MCF 10A (cell line): ENCODE data around the gene C1QL1. TPM values are rescaled to one million over a fixed set of nuclear protein-coding genes. Genes with fewer than 3 reads are reported as not detected.

ENCODE experiments used
- BruUV-seq: library from RNA; stranded (reverse); fragments of 400-500 nt; replicated peaks from 2 replicates; lab custom pipeline; 2021; lab: Mats Ljungman, UMichigan
- CTCF ChIA-PET: fragments of 300-600 bp; sonication (Branson Sonifier 250); formaldehyde crosslinking; extraction: SDS; loops from one replicate; lab custom pipeline; 2021; ENCODE audit warnings: antibody characterized with exemption, inconsistent platforms; lab: Yijun Ruan, JAX
- POLR2A ChIA-PET: fragments of 300-600, 350-650 bp; sonication (Branson Sonifier 250); formaldehyde crosslinking; extraction: SDS; loops from one replicate; lab custom pipeline; 2020; ENCODE audit warnings: antibody characterized with exemption, inconsistent platforms; lab: Yijun Ruan, JAX
- DNase-seq: peaks from one replicate; pipeline ENCODE4 v3.0.0-alpha.2; 2018; ENCODE audit not compliant: unreplicated experiment
- H3K27ac Mint-ChIP-seq: one replicate; pipeline ENCODE4 v1.8.0; 2022; ENCODE audit warnings: mild to moderate bottlenecking, low read depth, mixed read lengths; ENCODE audit not compliant: unreplicated experiment
- H3K27me3 Mint-ChIP-seq: one replicate; pipeline ENCODE4 v1.8.0; 2022; ENCODE audit warnings: mixed read lengths; ENCODE audit not compliant: insufficient read depth, unreplicated experiment
- H3K36me3 Mint-ChIP-seq: one replicate; pipeline ENCODE4 v1.8.0; 2022; ENCODE audit warnings: mild to moderate bottlenecking, moderate library complexity, mixed read lengths; ENCODE audit not compliant: insufficient read depth, unreplicated experiment
- H3K4me1 Mint-ChIP-seq: one replicate; pipeline ENCODE4 v1.8.0; 2022; ENCODE audit warnings: mixed read lengths; ENCODE audit not compliant: insufficient read depth, unreplicated experiment
- H3K4me3 Mint-ChIP-seq: one replicate; pipeline ENCODE4 v1.8.0; 2022; ENCODE audit warnings: mild to moderate bottlenecking, moderate library complexity, mixed read lengths; ENCODE audit not compliant: unreplicated experiment
- H3K9me3 Mint-ChIP-seq: one replicate; pipeline ENCODE4 v1.8.0; 2022; ENCODE audit warnings: mixed read lengths; ENCODE audit not compliant: unreplicated experiment
- CTCF ChIP-seq: fragments of 200-600 bp; IDR thresholded peaks from one replicate; pipeline ENCODE4 v1.8.0; 2022; ENCODE audit warnings: antibody characterized with exemption, mild to moderate bottlenecking; ENCODE audit not compliant: unreplicated experiment
- intact Hi-C: fragments of 100-400 bp; cut with micrococcal nuclease; formaldehyde crosslinking; loops from 2 replicates; pipeline ENCODE4 v1.14.1; 2022
- total RNA-seq: library from RNA; stranded (reverse); gene quantifications from 2 replicates; pipeline ENCODE4 v1.2.3, GENCODE V29; 2022

Gene C1QL1
- total RNA-seq, 1 experiment from 2014 or later: 0.96 TPM

- H3K36me3 Mint-ChIP-seq: no peaks in the 10 kb centered on the region
- POLR2A ChIA-PET: interaction anchor here (0.5 to 1.6 kb wide), 16 partner anchors 9 to 151 kb away, joined by 3 to 14 read pairs (median 4); partner anchors contain the start of genes EFTUD2 and KIF18B
- BruUV-seq: no TSS peak
- TF ChIP-seq CTCF: no peak
- no peaks in the 10 kb centered on the region for H3K9me3 Mint-ChIP-seq
- CTCF ChIA-PET: interaction anchor here (0.6 to 1.1 kb wide), 6 partner anchors 19 to 188 kb away, joined by 3 to 5 read pairs (median 4); no protein-coding TSS in a partner anchor
- intact Hi-C loops: loop anchor here (2.0 kb wide), 1 partner anchor 31 kb away; no protein-coding TSS in a partner anchor
- peak overlapping the region; percentile 61 for H3K4me3 Mint-ChIP-seq
- peak overlapping the region; percentile 94 for H3K27ac Mint-ChIP-seq
- H3K27me3 Mint-ChIP-seq: no peaks in the 10 kb centered on the region
- H3K4me1 Mint-ChIP-seq: peaks cover 23% of the 10 kb centered on the region
- peak; percentile 90 for DNase-seq
Observed at GRCh38 chr17:44971776-44972483, 3.8 kb upstream of the C1QL1 start.

DNA sequence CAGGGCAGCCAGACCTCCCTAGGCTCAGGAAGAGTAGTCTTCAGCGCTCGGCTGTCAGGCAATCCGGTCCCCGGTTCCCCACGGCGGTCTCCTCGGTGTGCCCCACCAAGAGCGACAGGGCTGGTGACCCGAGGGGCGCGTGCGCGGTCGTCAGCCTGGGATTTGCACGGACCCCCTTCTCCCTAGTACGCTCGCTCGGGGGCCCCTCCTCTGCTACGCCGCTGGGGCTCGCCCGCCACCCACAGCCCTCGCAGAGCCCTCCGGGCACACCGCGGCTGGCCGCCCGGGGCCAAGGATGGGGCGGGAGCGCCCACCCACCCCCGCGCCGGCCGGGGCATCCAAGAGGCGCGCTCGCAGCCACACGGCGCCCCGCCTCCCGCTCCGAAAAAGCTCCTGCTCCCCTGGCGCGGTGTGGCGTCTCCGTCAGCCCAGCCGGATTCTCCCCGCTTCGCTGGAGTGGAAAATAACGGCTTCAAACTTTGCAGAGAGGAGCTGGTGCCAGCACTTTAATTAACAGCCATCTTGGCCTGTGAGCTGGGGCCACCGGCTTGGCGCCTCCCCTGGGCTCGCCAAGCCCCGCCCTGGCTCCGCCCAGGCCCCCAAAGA is 2.1 kb upstream of the C1QL1 start:
- TF ChIP-seq CTCF: no peak
- Mint-ChIP-seq H3K27ac (no peak overlapping the region), H3K4me3 (peak overlapping the region; percentile 49), H3K27me3 (no peaks in the 10 kb centered on the region), H3K9me3 (no peaks in the 10 kb centered on the region), H3K4me1 (peaks cover 30% of the 10 kb centered on the region), H3K36me3 (no peaks in the 10 kb centered on the region)
- no TSS peak for BruUV-seq
- intact Hi-C loops: no loop called here
- no peak for DNase-seq
- ChIA-PET POLR2A (interaction anchor here (0.6 to 1.5 kb wide), 5 partner anchors 8 to 50 kb away, joined by 3 to 7 read pairs (median 3); no protein-coding TSS in a partner anchor), CTCF (interaction anchor here (0.7 to 1.1 kb wide), 3 partner anchors 9 to 216 kb away, joined by 3 to 4 read pairs (median 4); no protein-coding TSS in a partner anchor)

DNA sequence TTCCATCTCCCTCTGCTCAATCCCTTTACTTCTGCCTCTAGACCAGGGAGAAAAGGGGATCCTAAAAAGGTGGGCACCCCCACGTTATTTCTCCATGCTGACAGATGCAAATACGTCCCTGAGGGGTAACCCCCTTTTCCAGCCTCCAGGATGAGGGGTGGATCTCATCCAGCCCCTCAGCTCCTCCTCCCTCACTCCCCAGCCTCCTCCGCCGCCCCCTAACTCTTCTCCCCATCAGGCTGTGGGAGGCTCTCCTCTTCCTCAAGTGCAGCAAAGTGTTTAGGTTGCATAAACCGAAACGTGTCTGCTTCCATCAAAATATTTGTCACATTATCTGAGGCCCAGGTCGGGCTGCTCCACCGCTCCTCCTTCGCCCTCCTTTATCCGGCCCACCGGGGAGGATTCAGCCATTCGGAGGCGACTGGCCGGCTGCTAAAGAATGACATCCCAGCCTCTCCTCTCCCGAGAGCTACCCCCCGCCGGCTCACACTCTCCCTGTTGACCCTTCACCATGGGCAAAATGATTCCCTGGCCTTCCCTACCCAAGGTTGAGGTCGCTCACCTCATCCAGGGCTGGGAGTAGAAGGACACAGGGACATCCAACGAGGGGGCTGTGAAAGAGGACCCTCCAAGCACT is 1.2 kb upstream of the C1QL1 start:
- Mint-ChIP-seq H3K4me1 (peaks cover 30% of the 10 kb centered on the region), H3K36me3 (no peaks in the 10 kb centered on the region), H3K4me3 (peak overlapping the region; percentile 76), H3K9me3 (no peaks in the 10 kb centered on the region), H3K27ac (no peak overlapping the region), H3K27me3 (no peaks in the 10 kb centered on the region)
- intact Hi-C loops: no loop called here
- ChIA-PET CTCF (interaction anchor here (1.2 kb wide), 1 partner anchor 51 kb away, joined by 4 read pairs; no protein-coding TSS in a partner anchor), POLR2A (interaction anchor here (0.7 to 1.7 kb wide), 4 partner anchors 23 to 51 kb away, joined by 3 to 8 read pairs (median 4); no protein-coding TSS in a partner anchor)
- DNase-seq: no peak
- TF ChIP-seq CTCF: no peak
- no TSS peak for BruUV-seq

- intact Hi-C loops: no loop called here
- Mint-ChIP-seq H3K4me3 (peak overlapping the region; percentile 76), H3K4me1 (peaks cover 27% of the 10 kb centered on the region), H3K27me3 (no peaks in the 10 kb centered on the region), H3K27ac (no peak overlapping the region), H3K9me3 (no peaks in the 10 kb centered on the region), H3K36me3 (no peaks in the 10 kb centered on the region)
- TF ChIP-seq CTCF: no peak
- BruUV-seq: no TSS peak
- DNase-seq: no peak
- ChIA-PET POLR2A (interaction anchor here (1.0 to 1.7 kb wide), 4 partner anchors 14 to 52 kb away, joined by 3 to 8 read pairs (median 4); no protein-coding TSS in a partner anchor), CTCF (no interaction called here)
Observed at GRCh38 chr17:44967907-44968224, 237 bp downstream of the C1QL1 start.
